NCI-H1417 treated with DMSO at 0.1 percent for 48 hours (cell line): ENCODE data around the gene TBCEL.
"Not testable (repeated sequence)": the region's sequence is repeated elsewhere in the genome, so short reads cannot be mapped to it uniquely, and the experiment has no call there.

ENCODE experiments used
- DNase-seq: peaks from one replicate; lab custom pipeline; 2025; lab: John Stamatoyannopoulos, UW

Gene TBCEL

DNA sequence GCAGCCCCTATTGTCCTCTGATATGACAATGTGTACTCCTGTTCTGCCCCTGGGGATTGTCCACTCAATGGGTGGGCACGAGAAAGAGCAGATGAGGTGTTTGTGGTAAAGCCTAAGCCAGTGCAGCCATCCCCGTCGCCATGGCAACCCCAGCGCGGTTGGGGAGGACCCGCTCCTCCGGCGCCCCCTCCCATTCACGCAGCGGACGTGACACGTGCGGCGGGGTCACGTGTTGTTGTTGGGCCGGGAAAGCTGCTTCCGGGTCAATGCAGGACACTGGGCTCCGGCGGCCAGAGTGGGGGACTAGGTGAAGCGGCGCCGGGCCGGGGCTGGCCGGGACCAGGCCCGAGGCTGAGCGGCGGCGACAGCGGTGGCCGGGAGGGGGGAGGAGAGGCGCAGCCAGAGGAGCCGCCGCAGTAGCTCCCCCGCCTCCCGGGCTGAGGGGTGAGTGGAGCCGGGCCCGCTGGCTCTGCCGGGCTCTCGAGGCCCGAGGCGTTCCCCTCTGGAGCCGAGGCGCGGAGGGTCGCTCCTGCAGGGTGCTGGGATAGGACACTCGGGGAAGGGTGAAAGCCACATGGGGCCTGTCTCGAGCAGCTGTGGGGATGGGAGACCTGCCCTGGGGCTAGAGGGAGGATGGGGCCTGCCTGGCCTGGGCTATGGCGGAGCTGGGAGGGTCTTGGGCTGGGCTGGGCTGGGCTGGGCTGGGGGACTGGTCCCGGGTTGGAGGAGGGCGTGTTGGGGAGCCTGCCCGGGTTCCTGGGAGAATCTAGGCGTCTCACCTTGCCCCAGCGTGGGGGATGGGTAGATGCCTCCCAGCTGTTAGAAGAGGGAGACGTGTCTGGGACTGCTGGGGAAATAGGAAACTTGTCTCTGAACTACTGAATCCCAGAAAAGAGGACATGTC is at the start of gene TBCEL:
TBCEL (plus strand) TSS at position 255 of the 904 bp plus-strand sequence. CDS start 21,589 bp downstream, outside the sequence.
- peak; percentile 59 for DNase-seq

DNA sequence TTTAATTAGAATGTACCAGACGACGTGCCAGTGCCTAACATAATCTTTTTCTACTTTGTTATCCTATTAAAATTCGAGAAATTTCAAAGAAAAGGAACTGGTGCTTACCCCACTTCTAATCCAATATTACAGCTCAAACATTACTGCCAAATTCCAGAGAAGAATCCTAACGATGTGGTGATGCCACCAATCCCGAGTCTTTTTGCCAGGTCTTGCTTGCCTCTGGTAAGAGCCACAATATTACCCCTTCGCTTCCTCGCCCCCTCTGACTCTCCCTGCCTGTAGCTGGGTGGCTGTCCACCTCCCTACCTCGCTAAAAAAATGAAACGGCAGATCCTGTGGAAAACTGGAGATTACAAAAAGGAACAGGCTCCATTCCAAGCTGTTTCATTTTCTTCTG is 49.4 kb upstream of the TBCEL start:
- no peak for DNase-seq

DNA sequence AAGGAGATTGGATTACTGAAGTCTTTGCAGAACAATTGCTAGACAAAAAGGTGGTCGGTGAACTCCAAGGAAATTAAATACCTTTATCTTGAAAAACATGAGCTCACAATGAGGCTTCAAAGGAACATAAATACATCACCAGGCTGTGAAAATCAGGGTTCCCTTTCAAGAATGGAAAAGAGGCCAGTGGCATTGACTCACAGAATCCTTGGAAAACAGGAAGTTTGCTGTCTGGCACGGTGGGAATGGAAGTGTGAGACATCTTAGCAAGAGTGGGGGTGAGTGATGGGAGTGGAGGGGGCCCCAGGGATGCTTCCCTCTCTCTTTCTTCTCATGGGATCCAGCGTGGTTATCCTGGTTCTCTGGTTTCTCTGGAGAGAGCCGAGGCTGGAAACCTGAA is 48.9 kb upstream of the TBCEL start:
- DNase-seq = no peak

DNA sequence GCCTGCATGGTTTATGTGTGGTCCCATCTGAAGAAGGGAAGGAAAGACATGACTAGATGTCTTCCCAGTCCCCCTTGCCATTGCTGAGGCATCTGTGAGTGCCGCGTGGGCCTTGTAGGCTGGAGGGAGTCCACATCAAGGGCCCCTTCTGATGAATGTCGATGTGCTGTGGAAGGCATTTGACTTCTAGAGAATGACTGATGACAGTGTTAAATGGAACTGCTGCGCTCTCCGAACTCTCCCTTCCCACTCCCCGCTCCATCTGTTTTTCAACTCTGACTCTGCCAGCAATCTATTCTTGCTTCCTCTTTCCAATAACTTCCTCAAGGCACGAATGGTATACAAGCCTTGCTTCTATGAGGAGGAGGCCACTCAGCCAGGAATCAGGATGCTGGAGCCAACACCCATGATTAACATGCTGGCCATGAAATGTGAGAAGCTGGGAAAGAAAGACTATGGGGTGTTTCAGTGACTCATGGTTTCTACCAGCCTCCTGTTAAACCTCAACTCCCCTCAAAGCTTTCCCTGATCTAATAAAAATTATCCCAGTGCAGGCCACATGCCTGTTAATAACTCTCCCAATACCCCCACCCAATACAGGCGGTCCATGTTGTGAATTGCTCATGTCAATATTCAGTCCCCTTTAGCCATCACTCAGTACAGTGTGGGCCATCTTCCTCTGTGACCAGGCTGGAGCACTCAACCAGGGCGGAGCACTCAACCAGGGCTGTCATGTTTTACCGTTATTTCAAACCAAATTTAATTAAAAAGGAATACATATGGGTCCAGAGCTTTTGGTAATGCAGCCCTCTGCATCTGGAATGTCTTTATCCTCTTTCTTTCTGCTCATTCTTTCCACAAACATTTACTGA is 46.4 kb upstream of the TBCEL start:
- DNase-seq = no peak

GRCh38 chr11:120978701-120979100 is 45.2 kb upstream of the TBCEL start:
- no peak for DNase-seq

GRCh38 chr11:120985718-120986569 is 38.0 kb upstream of the TBCEL start:
- peak; percentile 4 for DNase-seq

- DNase-seq = no peak
Observed at GRCh38 chr11:120988603-120989002, 35.3 kb upstream of the TBCEL start.

GRCh38 chr11:120991830-120992686 is 31.8 kb upstream of the TBCEL start:
- no peak for DNase-seq

- no peak for DNase-seq
Observed at GRCh38 chr11:120994091-120994859, 29.6 kb upstream of the TBCEL start.

GRCh38 chr11:120995184-120995583 is 28.7 kb upstream of the TBCEL start:
- DNase-seq = no peak

GRCh38 chr11:120996973-120997372 is 26.9 kb upstream of the TBCEL start:
- no peak for DNase-seq

- DNase-seq = no peak
Observed at GRCh38 chr11:120998581-120998980, 25.3 kb upstream of the TBCEL start.

DNA sequence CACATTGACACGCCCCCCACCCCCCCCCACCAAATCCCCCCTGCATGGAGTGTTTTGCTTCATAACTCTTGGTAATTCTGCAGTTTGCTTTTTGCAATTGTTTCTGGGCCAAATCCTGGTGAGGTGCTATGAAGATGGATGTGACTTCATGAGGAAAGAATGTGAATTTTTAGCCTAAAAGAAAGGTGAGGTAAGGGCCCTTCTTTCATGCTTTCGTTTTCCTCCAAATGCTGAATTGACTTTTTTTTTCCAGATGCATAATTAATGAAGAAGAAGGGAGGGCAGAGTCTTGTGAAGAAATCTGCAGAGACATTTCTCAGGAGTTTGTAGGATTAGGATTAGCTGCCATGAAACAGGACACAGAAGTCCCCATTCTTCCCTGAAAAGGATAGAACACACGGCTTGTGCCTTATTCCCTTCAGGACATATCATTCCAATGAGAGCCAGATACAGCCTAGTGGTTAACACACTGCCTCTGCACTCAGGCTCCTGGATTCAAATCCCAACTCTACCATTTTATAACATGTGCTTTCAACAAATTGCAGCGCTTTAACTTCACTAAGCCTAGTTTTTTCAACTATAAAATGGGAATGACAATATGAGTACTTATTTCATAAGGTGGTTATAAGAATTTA is 19.6 kb upstream of the TBCEL start:
- DNase-seq = no peak

DNA sequence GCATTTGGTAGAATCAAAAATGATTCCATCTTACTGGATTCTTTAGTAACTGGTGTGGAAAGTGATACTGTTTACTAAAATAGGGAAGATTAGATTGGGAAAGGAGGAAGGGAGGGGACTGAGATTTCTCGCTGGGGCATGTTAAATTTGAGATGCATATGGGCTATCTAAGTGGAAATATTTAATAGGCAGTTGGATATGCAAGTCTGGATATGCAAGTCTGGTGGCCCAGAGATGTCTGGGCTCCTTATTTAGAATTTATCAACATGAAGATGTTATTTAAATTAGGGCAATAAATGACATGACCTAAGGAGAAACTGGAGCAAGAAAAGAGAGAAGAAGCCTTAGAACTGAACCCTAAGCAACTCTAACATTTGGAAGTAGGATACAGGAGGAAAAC is 17.0 kb upstream of the TBCEL start:
- DNase-seq = no peak

GRCh38 chr11:121008551-121008950 is 15.4 kb upstream of the TBCEL start:
- no peak for DNase-seq

DNA sequence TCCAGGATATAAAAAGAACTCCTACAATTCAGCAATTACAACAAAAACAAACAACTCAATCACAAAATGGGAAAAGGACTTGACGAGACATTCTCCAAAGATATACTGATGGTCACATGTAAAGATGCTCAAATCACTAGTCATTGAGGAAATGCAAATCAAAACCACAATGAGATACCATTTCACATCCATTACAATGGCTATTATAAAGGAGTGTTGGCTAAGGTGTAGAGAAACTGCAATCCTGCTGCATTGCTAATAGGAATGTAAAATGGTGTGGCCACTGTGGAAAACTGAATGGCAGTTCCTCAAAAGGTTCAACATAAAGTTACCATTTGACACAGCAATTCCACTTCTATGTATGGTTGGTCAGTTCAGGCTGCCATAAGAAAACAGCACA is 11.8 kb upstream of the TBCEL start:
- no peak for DNase-seq

GRCh38 chr11:121018746-121019145 is 5.2 kb upstream of the TBCEL start:
- peak; percentile 7 for DNase-seq

DNA sequence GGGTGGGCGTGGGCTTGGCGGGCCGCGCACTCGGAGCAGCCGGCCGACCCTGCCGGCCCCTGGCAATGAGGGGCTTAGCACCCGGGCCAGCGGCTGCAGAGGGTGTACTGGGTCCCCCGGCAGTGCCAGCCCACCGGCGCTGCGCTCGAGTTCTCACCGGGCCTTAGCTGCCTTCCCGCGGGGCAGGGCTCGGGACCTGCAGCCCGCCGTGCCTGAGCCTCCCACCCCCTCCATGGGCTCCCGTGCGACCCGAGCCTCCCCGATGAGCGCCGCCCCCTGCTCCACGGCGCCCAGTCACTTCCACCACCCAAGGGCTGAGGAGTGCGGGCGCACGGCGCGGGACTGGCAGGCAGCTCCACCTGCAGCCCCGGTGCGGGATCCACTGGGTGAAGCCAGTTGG is 2.2 kb upstream of the TBCEL start:
- not testable (repeated sequence) for DNase-seq

GRCh38 chr11:121024989-121025388 is 1.1 kb downstream of the TBCEL start:
- no peak for DNase-seq

DNA sequence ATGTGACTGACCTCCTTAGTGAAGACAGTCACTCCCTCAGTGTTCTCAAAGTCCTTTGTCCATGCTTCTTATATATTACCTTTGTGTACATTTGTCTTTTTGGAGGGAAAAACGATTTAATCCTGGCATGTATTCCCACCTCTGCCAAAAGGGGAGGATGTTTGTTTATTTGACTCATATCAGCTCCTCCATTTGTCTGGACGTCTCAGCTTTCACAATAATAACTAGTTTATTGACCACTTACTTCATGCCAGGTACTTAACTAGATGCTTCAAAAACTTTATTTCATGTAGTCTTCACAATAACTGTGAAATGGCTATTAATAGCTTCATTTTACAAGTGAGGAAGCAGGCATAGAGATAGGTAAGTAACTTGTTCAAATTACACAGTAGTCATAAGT is 5.3 kb downstream of the TBCEL start:
- DNase-seq = no peak
